Measurements from ENCODE around the gene FGD2.
"Not testable (repeated sequence)": the region's sequence is repeated elsewhere in the genome, so short reads cannot be mapped to it uniquely, and the experiment has no call there.

The FGD2 gene

DNA sequence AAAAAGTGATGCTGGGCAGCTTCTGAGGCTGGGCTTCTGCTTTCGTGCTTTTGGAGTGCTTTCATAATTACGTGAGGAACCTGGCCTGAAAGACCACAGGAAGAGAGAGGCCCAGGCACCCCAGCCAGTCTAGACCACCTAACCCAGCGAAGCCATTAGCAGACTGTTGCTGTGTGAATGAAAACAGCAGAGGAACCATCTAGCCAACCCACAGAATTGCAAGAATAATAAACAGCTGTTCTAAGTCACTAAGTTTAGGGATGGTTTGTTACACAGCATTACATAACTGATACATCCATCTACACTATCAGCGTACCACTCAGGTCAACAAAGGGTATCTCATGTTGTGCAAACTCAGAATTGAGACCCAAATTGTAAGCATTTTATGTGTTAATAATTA is 34.5 kb downstream of the FGD2 start:
- DNase-seq (ENCODE audit: low read depth in 2 of 2): no peak

DNA sequence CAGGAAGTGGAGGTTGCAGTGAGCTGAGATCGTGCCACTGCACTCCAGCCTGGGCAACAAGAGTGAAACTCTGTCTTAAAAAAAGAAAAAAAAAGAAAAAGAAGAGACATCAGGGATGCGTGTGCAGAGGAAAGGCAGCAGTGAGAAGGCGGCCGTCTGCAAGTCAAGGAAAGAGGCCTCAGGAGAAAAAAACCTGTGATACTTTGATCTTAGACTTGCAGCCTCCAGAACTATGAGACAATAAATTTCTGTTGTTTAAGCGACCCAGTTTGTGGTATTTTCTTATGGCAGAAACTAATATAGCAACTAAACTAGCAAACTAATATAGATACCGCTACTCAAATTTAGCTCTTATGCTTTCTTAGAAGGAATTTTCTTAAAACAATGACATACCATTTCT is 36.1 kb downstream of the FGD2 start:
- DNase-seq (ENCODE audit: low read depth in 2 of 2): no peak

DNA sequence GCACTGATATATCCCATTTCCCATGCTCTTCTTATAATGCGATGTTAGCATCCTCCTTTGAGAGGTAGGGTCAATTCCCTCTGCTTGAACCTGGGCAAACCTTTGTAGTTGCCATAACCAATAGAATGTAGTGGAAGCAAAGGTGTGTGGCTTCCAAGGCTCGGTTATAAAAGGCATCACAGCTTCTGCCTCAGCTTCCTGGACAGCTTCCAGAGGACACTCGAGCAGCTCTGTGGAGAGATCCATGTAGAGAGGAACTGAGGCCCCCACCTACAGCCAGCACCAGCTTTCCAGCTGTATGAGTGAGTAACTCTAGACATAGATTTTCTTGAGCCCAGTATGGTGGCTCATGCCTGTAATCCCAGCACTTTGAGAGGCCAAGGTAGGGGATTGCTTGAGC is 36.7 kb downstream of the FGD2 start:
- no peak for DNase-seq (ENCODE audit: low read depth in 2 of 2)

DNA sequence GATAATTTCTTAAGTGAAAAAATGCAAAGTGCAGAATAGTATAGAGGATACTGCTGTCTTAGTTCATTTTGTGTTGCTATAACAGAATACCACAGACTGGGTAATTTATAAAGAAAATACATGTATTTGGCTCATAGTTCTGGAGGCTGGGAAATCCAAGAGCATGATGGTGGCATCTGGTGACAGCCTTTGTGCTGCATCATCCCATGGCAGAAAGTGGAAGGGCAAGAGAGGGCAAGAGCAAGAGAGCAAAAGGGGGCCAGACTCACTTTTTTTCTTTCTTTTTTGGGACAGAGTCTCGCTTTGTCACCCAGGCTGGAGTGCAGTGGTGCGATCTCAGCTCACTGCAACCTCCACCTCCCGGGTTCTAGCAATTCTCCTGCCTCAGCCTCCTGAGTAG is 37.6 kb downstream of the FGD2 start:
- not testable (repeated sequence) for DNase-seq (ENCODE audit: low read depth in 2 of 2)

DNA sequence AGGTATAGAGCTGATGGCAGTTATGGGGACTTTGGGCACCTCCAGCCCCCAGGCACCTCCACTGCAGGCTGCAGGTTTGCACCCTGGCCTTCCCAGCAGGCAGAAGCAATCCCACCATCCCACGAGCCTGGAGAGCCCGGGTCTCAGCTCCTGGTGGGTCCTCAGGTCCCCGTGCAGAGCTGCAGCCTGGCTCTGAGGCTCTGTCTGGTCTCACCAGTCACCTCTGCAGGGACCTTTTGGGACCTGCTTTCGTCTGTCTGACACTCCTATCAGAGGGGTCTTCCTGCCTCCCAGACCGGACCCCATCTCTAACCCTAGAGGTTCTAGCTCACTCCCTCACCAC is 41.9 kb downstream of the FGD2 start:
- DNase-seq (ENCODE audit: low read depth in 2 of 2): no peak

DNA sequence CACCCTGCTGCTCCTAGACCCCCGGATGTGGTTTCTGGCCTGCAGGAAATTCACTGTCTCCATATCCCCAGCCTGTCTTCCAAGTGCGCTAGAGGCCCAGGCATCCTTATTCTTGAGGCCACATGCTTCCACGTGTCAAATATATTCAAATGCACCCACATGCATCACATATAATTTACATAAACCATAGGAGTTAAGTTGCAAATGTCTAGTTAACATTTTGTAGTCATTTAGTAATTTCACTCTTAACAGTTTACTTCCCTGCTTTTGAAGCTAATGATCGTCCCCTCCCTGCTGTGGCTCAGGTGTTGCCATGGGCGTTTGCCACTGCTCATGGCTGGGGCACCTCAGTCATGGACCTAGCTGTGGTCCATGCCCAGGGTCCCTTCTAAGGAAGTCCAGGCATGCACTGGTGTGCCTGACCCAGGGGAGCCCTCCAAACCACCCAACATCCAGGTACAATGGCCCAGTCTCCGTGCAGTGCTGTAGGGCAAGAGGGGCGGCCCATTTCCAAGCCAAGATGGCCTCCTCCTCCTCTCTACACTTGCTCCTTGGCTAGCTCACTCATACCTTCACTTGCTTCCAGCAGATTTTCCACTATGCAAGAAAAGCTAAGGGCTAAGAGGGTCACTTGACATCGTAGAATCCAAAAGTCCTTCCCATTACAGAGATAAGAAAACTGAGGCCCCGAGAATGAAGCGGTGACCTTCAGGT is 42.4 kb downstream of the FGD2 start:
- DNase-seq (ENCODE audit: low read depth in 2 of 2): no peak

DNA sequence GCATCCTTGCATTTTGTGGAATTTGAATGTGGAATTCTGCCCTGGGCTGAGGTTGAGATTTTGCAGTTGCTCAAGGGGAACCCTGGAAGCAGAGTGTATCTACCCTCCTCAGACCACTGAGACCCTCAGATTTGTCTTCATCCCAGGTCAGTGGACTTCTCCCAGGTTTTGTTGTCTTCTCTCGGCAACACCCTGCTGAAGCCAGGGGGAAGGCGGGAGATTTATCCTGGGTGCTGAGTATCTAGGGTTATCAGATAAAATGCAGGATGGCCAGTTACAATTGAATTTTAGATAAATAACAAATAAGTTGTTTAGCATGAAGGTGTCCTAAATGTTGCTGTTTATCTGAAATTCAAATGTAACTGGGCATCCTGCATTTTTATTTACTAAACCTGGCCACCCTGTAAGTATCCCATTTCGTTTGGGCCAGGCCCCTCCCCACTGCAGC is 43.0 kb downstream of the FGD2 start:
- DNase-seq (ENCODE audit: low read depth in 2 of 2): no peak

DNA sequence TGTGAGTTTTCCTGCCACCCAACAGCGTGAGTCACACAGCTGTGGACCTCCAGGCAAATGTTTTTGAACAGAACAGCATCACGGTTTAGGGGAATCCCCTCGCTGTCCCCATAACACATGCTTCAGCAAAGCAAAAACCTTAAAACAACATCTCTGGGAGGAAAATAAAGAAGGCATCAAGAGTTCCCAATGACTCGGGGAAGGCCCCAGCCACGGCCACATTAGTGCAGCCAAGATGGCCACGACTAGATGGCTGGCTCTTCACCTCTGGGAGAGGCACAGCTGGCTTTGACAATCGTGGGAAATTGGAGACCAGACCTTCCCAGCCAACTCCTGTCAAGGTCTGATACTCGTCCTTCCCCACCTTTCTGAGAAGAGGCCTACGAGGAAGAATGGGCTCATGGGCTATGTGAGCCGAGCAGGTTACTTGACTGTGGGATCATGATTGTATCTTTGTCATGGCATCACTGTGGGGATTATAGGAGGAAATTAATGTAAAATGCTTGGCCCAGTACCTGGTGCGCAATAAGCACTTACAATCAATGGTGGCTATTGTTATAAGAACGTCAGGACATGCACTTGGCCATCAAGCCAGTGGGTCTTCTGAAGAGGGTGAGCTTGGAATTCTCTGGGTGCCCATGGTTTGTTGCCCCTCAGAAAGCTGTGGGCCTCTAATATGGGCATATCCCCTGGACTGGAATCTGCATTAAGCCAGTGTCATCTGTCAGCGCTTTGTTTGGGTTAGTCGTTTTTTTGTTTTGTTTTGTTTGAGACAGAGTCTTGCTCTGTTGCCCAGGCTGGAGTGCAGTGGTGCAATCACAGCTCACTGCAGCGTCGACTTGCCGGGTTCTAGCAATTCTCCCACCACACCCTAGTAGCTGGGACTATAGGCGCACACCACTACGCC is 43.6 kb downstream of the FGD2 start:
- DNase-seq (ENCODE audit: low read depth in 2 of 2): peak; percentile 49

DNA sequence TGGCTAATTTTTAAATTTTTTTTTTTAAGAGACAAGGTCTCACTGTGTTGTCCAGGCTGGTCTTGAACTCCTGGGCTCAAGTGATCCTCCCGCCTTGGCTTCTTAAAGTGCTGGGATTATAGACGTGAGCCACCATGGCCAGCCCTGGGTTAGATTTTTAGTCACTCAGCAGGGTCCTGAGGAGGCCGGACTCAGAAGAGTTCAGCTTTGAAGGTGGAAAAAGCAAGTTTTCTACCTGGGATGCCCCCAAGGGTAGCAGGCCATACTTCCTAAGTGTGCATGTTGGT is 44.2 kb downstream of the FGD2 start:
- no peak for DNase-seq (ENCODE audit: low read depth in 2 of 2)

DNA sequence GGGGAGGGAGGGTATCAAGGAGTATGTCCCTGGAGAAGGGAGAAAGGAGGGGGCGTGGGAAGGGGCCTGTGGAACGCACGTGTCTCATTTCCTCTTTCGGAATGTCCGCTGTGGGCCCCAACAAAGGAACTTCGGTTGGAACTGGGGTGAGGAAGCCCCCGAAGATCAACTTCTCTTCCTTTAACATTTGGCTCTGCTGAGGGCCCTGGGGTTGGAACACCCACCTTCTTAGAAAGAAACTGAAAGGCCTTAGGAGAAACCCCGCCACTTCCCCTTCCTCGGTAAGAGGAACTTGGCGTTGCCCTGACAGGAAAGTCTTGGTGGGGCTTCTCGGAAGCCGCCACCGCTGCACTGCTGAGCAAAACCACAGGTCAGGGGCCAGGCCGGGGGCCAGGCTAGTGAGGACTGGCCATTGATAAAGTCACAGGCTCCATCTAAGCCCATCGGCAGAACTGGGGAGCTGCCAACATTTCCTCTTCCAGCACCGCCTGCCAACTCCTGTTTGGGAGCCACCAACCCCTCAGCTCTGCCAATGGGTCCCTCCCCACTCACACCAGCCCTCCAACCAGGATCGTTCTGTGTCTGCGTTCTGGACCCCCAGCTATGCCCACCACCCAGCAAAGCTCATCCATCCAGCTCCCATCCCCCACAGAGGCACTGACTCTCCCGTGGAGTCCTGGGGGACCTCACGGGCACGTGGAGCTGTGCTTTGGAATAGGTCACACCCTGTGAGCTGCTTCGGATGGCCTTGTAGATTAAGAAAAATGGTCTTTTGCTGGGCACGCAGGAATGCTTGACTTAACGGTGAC is 44.8 kb downstream of the FGD2 start:
- no peak for DNase-seq (ENCODE audit: low read depth in 2 of 2)

DNA sequence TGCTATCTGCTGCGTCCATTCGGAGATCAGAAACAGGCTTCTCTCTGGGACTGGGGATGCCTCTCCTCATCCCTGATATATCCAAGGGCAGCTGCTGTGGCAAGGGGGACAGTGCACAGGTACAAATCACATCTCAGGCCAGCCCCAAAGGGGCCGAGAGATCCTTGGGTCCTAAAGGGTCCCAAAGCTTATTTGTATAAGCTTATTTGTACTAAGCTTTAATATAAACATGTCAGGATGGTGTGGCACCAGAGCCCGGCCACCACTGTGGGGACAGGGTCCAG is 45.3 kb downstream of the FGD2 start:
- DNase-seq (ENCODE audit: low read depth in 2 of 2): no peak

DNA sequence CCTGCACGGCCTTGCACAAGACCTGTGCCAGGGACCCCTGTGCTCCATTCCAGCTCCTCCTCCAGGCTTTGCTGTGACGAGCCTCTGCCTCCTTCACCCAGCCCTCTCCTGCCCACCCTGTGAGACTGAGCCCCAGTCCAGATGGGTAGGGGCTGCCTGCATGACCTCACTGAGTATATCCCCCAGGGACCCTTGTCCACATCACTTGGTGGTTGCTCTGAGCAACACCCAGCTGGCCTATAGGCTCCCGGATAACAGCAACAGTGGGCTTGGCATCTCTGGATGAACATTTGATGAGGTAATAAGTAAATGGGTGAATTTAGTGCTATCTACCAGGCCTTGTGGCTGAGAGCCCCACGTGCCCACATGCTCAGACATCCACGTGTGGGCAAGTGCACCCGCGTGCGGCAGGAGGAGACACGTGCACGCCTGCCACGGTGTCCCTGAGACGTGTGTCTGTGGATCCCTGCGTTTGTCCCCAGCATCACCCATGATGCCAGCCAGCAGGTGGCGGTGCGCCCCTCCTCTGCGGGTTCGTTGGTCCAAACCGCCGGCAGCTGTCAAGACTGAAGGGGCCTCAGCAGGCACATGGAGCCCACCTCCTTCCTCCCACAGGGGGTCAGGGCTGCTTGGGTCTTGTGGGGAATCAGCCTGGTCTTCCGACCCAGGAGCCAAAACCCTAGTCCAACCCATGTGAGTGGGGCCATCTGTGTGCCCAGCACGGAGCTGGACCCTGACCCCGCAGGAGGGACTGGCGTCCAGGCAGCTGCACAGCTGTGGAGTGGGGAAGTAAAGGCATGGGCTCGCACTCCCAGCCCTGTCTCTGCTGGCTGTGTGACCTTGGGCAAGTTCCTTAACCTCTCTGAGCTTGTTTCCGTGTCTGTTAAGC is 45.9 kb downstream of the FGD2 start:
- DNase-seq (ENCODE audit: low read depth in 2 of 2): peak; percentile 45 to 54

DNA sequence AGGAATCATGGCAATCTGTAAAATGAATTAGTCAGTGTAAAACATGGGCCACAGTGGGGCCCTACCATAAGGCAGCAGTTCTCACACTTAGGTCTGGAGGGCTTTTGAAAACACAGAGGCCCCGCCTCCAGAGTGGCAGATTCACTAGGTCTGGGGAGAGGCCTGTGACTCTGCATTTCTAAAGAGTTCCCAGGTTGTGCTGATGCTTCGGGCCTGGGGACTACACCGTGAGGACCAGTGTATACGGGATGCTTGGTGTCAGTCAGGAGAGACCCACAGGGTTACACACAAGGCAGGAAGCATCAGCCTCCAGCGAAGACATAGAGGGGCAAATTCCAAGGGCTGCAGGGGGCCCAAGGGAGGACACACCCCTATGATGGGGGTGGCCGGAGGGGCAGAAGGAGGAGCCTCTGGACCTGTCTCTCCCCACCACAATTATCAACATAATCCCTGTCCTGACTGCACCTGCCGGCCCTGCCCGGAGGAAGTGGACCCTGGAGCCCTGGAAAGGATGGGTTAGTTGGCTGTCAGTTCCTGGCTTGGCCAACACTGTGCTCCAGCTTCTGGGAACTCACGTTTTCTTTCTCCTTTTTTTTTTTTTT is 46.7 kb downstream of the FGD2 start:
- no peak for DNase-seq (ENCODE audit: low read depth in 2 of 2)

DNA sequence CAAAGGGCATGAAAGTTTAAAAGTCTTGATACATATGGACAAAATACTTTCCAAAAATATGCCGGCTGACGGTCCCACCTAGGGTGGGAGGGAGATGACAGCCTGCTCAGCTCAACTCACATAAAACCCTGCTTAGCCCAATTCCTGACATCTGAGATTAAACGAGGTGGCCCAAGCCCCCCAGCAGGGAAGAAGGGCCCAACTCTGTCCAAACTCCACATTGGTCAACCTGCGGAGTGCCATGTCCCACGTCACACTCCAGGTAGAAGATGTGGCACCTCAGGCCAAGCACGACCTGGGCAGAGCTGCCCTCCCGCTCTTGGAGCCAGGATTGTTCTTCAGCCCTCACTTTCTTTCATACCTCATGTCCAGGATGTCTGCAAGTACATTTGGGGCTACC is 48.2 kb downstream of the FGD2 start:
- no peak for DNase-seq (ENCODE audit: low read depth in 2 of 2)

DNA sequence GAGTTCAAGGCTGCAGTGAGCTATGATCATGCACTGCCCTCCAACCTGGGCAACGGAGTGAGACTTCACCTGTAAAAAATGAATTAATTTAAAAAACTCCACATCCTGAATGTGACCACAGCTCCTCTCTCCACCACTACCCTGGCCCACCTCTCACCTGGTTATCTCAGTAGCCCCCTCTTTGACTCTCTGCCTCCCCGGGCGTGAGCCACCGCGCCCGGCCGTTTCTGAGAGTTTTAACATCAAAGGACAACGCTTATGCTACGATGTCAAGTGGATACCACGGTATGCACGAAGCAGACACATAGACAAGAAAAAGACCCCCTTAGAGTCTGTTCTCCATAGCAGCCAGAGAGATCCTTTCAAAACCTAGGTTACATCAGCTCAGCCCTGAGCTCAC is 48.7 kb downstream of the FGD2 start:
- no peak for DNase-seq (ENCODE audit: low read depth in 2 of 2)

DNA sequence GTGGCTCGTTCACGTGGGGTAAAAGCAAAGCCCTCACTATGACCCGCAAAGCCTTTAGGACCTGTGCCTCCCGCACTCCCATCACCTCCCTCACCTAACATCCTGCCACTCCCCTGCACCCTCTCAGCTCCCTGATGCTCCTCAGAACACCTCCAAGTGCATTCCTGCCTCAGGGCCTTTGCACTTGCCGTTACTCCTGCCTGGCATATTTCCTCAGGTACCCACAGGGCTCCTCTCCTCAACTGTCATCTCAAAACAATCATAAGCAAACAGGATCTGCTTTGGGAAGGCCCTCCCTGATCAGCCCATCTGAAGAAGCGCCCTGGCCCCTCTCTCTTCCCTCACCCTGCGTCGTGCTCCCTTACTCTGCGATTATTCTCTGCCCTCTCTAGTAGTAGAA is 49.1 kb downstream of the FGD2 start:
- DNase-seq (ENCODE audit: low read depth in 2 of 2): no peak

DNA sequence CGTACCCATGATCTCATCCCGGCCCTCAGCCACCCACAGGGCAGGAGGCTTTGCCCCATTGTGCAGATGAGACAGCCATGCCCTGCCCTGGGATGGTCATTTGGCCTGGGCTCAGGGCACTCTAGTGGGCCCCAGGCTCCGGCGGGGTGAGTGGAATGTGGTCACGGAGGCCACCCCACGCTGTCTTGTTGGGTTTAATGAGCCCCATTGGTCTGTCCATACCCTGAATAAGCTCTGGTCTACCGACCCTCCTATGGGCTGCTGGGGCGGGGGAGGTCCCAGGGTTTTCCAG is 50.6 kb downstream of the FGD2 start:
- no peak for DNase-seq (ENCODE audit: low read depth in 2 of 2)

DNA sequence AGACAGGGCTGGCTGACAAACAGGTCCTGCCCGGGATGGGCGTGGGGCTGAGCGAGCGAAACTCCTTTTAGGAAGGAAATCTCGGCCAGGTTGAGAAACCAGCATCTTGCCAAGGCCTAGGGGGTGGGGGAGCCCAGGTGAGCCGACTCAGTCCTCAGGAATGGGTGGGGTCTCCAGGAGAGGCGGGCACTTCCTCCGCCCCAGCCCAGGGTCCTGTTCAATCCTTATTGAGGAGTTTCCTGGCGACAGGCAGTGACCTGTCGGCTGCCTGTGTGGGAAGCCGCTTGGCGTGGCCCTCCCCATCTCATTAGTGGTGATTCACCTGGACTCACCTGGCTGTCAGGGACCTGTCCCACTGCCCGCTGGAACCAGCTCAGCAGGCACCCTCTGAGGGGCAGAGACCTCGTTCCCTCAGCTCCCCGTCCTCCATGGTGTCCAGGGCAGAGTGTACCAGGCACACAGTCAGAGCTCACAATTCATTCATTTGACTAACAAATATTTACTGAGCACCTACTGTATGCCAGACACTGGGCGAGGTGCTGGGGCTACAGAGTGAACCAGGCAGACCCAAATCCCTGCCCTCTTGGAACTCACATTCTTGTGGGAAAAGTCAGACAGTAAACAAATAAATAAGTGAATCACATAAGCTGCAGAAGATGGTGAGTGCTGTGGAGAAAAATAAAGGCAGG is 51.1 kb downstream of the FGD2 start:
- DNase-seq (ENCODE audit: low read depth in 2 of 2): no peak

DNA sequence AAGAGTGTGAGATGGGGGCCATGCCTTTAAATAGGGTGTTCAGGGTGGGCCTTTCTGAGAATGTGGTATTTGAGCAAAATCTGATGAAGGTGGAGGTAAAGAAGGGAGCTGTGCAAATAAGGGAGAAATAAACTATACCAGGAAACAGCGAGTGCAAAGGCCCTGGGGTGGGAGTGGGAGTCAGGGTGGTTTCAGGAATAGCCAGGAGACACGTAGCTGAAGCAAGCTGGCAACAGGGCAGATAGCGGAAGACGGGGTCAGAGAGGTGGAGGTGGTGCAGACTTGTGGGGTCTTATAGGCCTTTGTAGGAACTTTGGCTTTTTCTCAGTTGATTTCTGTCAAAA is 51.6 kb downstream of the FGD2 start:
- no peak for DNase-seq (ENCODE audit: low read depth in 2 of 2)

DNA sequence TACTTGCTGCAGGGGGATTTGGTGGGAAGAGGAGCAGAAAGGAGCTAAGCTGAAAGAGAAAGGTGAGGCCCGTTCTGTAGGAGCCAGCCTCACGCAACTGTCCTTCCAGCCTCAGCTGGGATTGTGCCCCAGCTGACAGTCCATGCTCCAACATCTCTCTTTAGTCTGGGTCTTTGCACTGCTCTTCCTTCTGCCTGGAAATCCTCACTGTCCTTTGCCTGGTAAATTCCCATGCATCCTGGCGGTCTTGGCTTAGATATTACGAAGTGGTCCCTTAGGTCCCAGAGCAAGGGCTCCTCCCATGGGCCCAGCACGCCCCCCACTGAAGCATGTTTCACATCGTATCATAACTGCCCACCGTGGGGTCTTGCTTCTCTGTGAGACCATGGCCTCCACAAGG is 52.2 kb downstream of the FGD2 start:
- DNase-seq (ENCODE audit: low read depth in 2 of 2): no peak

DNA sequence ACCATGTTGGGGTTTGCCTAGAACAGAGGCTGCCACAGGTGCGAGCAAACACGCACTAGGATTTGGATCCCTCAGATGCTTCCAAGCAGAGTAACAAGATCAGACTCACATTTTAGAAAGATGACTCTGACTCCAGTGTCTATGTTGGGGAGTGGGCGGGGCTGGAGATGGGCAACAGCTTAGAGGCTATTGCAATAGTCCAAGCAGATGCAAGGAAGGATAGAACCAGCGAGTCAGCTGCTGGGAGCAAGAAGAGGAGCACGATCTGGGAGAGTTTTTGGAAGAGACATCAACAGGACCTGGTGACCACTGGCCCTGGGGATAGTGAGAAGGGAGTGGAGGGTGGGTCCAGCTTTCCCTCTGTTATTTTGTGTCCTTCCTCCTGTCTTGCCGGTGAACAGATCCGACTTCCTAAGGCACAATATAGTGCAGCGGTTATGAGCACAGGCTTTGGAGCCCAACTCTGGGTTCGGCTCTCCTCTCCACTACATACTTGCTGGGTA is 52.7 kb downstream of the FGD2 start:
- DNase-seq (ENCODE audit: low read depth in 2 of 2): no peak
